ENCODE data around the gene SCAMP5. TPM values are rescaled to one million over a fixed set of nuclear protein-coding genes. Genes with fewer than 3 reads are reported as not detected.

Gene SCAMP5
- total and polyA plus RNA-seq, 2 of the 4 experiments (the other 2 are of a cell fraction), result 0.36 to 1.6 TPM

DNA sequence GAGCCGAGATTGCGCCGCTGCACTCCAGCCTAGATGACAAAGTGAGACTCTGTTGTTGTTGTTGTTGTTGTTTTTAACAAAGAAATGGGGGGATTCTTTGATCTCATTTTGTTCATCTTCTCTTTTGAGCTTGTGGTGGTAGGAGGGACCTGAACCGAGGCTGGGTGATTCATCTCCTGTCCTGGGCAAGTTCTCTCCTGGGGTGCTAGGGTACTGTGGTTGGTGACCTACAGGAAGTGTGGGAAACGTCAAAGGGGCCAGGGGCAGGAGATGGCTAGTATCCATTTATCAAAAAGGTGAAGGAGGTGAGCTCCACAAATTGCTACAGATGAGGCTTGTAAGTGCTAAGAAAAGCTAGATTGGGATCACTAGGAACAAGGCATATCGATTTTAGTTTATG lies 42.3 kb downstream of the SCAMP5 start:
- in situ Hi-C loops (cut with MboI; ENCODE audit: low sequenced_read_pairs), result no loop called here
- Histone ChIP-seq H2AK9ac (replicated peaks; ENCODE audit: low read depth, low read length, poor library complexity) (peak overlapping the region; percentile 35), H3K36me3 (ENCODE audit: control insufficient read depth, insufficient read depth, low read length) (no peaks in the 10 kb centered on the region), H3K9me1 (ENCODE audit: insufficient read depth, low read length) (peaks cover 6% of the 10 kb centered on the region), H3K9ac (ENCODE audit: low read depth, low read length) (no peak overlapping the region), H3K4me3 (ENCODE audit: insufficient read depth, low read depth, low read length) (no peak overlapping the region), H3K56ac (ENCODE audit: extremely low read depth, insufficient read depth, low read length) (no peak overlapping the region), H2BK120ac (ENCODE audit: low read depth, low read length) (no peak overlapping the region), H4K91ac (ENCODE audit: insufficient read depth, low read depth, low read length) (no peak overlapping the region), H3K14ac (replicated peaks; ENCODE audit: low read depth, low read length) (no peak overlapping the region), H3K23ac (ENCODE audit: low read depth, low read length) (no peak overlapping the region), H4K20me1 (ENCODE audit: insufficient read depth, low read length) (no peaks in the 10 kb centered on the region), H2AK5ac (ENCODE audit: low read depth, low read length) (no peak overlapping the region), H3K4me1 (ENCODE audit: control insufficient read depth, insufficient read depth, low read length) (peaks cover 2% of the 10 kb centered on the region), H2BK20ac (ENCODE audit: low read depth, low read length) (no peak overlapping the region), H2BK15ac (ENCODE audit: low read depth, low read length) (no peak overlapping the region), H3K9me3 (ENCODE audit: control insufficient read depth, insufficient read depth, low read length) (no peaks in the 10 kb centered on the region), H4K5ac (ENCODE audit: low read depth, low read length) (no peak overlapping the region), H3K79me1 (ENCODE audit: low read depth in 1 of 2, low read length in 2 of 2) (peaks cover 7% of the 10 kb centered on the region in 2 experiments; a peak in 3 of 4 replicates), H3K4ac (ENCODE audit: low read depth, low read length) (no peak overlapping the region), H3K27me3 (ENCODE audit: control insufficient read depth, insufficient read depth, low read length) (no peaks in the 10 kb centered on the region), H3K4me2 (ENCODE audit: low read depth, low read length) (no peak overlapping the region), H4K8ac (ENCODE audit: low read depth in 2 of 2, low read length in 2 of 2) (no peak overlapping the region), H3K18ac (ENCODE audit: low read depth, low read length) (no peak overlapping the region), H2AFZ (replicated peaks; ENCODE audit: low read length, poor library complexity) (no peak overlapping the region), H2BK5ac (ENCODE audit: low read depth, low read length, poor library complexity, severe bottlenecking) (no peak overlapping the region), H3K27ac (ENCODE audit: insufficient read depth, low read length) (no peak overlapping the region)
- POLR2A ChIA-PET (ENCODE audit: unreplicated experiment), result interaction anchor here (0.5 to 1.5 kb wide), 2 partner anchors 128 to 164 kb away, joined by 5 read pairs; partner anchors contain the start of gene C15orf39
- TF ChIP-seq, protein P1, sequence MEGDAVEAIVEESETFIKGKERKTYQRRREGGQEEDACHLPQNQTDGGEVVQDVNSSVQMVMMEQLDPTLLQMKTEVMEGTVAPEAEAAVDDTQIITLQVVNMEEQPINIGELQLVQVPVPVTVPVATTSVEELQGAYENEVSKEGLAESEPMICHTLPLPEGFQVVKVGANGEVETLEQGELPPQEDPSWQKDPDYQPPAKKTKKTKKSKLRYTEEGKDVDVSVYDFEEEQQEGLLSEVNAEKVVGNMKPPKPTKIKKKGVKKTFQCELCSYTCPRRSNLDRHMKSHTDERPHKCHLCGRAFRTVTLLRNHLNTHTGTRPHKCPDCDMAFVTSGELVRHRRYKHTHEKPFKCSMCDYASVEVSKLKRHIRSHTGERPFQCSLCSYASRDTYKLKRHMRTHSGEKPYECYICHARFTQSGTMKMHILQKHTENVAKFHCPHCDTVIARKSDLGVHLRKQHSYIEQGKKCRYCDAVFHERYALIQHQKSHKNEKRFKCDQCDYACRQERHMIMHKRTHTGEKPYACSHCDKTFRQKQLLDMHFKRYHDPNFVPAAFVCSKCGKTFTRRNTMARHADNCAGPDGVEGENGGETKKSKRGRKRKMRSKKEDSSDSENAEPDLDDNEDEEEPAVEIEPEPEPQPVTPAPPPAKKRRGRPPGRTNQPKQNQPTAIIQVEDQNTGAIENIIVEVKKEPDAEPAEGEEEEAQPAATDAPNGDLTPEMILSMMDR (conservative IDR thresholded peaks at IDR 0.05; ENCODE audit: low read depth, low read length), result no peak
- no peak for TF ChIP-seq RFX5 (IDR thresholded peaks at IDR 0.05; ENCODE audit: low read depth, low read length)
- ATAC-seq (ENCODE audit: low read depth) (no peak), DNase-seq (no peak)
- intact Hi-C loops (cut with micrococcal nuclease), result no loop called here
- dilution Hi-C loops (cut with HindIII; ENCODE audit: low sequenced_read_pairs, unreplicated experiment), result no loop called here
- WGBS, 2 experiments (ENCODE audit: extremely low coverage in 2 of 2, insufficient read length in 1 of 2), result 79% methylated on average over 5 of the region's 6 CpGs; no CpG with 5 or more reads in 1 of the 2 experiments
- no TSS peak for BruUV-seq (replicated peaks)
- CTCF ChIA-PET, result interaction anchor here (2.0 kb wide), 1 partner anchor 164 kb away, joined by 5 read pairs; the partner anchor contains the start of gene C15orf39
